Stomach smooth muscle (tissue), 2 donors: ENCODE data around the gene NBAS.

Experiments used
- H3K27ac ChIP-seq: one replicate; pipeline ENCODE4 v1.7.0; 2013; ENCODE audit warnings: mild to moderate bottlenecking, low read length, inconsistent platforms
- H3K27me3 ChIP-seq, 2 donors: one replicate each; pipeline ENCODE4 v1.7.0; 2013; ENCODE audit warnings: low read length in 2 of 2; ENCODE audit not compliant: insufficient read depth in 2 of 2, control insufficient read depth in 1 of 2
- H3K36me3 ChIP-seq, 2 donors: one replicate each; pipeline ENCODE4 v1.7.0; 2013; ENCODE audit warnings: low read length in 2 of 2; ENCODE audit not compliant: control insufficient read depth in 2 of 2, insufficient read depth in 2 of 2
- H3K4me1 ChIP-seq: one replicate; pipeline ENCODE4 v1.7.0; 2013; ENCODE audit warnings: low read length; ENCODE audit not compliant: control insufficient read depth, insufficient read depth
- H3K4me3 ChIP-seq, 2 donors: one replicate each; pipeline ENCODE4 v1.7.0; 2013; ENCODE audit warnings: low read length in 2 of 2
- H3K9ac ChIP-seq, 2 donors: one replicate each; pipeline ENCODE4 v1.7.0; 2013; ENCODE audit warnings: low read length in 2 of 2, mild to moderate bottlenecking in 1 of 2
- H3K9me3 ChIP-seq, 2 donors: one replicate each; pipeline ENCODE4 v1.7.0; 2013; ENCODE audit warnings: low read length in 2 of 2; ENCODE audit not compliant: control insufficient read depth in 2 of 2
- donor health status: healthy.
- donor health status: Pancreatic carcinoma.

Gene NBAS

DNA sequence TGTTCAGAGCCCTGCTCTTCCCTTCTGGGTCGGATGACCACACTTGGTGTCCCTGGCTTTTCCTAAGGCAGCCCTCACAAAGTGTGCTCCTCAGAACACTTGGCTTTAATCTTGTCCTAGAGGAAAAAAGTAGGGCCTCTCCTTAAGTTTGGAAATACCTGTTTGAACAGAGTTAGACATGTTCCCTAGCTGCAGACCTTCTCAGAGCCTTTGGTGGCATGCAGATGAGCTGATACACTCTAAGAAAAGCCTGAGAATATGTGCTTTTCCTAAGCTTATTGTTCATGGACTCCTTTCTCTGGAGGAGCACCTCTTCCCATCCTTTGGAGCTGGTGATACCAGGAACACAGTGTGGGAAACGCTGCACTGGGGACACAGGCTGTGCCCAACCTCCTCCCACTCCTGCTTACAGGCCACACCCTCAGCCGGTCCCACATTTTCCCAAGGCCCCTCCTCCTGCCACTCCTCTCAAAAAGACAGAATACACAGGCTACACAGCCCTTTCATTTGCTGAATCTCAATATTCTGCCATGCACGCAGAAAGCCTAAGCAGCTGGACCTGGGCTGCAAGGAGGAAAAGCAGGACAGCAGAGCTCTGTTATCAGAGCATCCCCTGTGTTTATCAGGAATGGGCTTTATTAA is 443.6 kb downstream of the NBAS start:
- Histone ChIP-seq H3K9me3 (peaks cover 0 to 7% of the 10 kb centered on the region in 2 donors), H3K27me3 (no peaks in the 10 kb centered on the region), H3K4me1 (no peaks in the 10 kb centered on the region), H3K36me3 (no peaks in the 10 kb centered on the region), H3K9ac (no peak overlapping the region), H3K27ac (no peak overlapping the region), H3K4me3 (no peak overlapping the region)
